AG09309 (cell line): ENCODE measurements around the gene C5orf52.

Experiments
- DNase-seq: peaks from one replicate; pipeline ENCODE4 v3.0.0-alpha.2; 2010; ENCODE audit warnings: low read depth
- H3K4me3 ChIP-seq: 2 replicates; pipeline ENCODE4 v1.5.1; 2011; ENCODE audit warnings: mild to moderate bottlenecking, low read depth, low read length, moderate library complexity; ENCODE audit not compliant: control insufficient read depth
- TF ChIP-seq, protein P1 (sequence below): IDR thresholded peaks from 2 replicates; pipeline ENCODE4 v1.5.1; 2011; ENCODE audit warnings: mild to moderate bottlenecking, low read depth, low read length, inconsistent platforms; ENCODE audit not compliant: insufficient read depth, control insufficient read depth; ENCODE audit errors: missing control alignments

C5orf52 gene

DNA sequence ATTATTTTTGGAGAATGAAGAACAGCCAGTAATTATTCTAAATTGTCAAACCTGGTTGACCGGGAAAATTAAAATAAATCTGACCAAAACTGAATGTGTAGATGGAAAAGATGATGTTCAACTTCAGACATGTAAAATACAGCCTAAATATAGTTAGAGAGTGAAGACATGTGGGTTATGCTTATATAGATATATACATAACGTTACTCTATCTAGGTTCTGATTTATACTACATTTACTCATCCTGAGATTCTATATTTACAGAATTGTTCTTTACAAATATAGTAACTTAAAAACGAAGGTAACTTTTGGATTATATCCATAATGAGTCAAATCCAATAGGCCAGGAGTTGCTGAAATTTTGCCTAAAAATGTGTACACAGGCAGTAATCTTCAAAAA, 39.1 kb downstream of the C5orf52 start:
- TF ChIP-seq, protein P1, sequence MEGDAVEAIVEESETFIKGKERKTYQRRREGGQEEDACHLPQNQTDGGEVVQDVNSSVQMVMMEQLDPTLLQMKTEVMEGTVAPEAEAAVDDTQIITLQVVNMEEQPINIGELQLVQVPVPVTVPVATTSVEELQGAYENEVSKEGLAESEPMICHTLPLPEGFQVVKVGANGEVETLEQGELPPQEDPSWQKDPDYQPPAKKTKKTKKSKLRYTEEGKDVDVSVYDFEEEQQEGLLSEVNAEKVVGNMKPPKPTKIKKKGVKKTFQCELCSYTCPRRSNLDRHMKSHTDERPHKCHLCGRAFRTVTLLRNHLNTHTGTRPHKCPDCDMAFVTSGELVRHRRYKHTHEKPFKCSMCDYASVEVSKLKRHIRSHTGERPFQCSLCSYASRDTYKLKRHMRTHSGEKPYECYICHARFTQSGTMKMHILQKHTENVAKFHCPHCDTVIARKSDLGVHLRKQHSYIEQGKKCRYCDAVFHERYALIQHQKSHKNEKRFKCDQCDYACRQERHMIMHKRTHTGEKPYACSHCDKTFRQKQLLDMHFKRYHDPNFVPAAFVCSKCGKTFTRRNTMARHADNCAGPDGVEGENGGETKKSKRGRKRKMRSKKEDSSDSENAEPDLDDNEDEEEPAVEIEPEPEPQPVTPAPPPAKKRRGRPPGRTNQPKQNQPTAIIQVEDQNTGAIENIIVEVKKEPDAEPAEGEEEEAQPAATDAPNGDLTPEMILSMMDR = no peak
- no peak for DNase-seq
- H3K4me3 ChIP-seq = no peak overlapping the region

DNA sequence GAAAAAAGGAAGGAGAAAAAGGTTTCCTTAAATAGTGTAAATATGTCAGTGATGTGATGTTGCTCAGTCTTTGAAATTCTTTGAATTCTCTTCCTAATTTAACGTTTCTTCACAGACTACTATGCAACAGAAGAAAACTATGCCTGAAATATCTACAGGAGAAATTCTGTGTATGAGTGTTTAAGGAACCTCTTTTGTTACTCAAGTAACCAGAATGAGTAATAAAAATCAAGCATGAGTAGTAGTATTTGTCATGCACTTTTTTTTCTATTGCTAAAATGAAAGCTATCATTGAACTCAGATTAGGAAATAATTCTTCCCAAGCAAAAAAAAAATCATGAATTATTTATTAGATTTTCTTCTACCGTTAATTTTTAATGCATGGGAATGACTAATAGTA, 39.5 kb downstream of the C5orf52 start:
- TF ChIP-seq, protein P1 = no peak
- DNase-seq = peak; percentile 61
- no peak overlapping the region for H3K4me3 ChIP-seq

DNA sequence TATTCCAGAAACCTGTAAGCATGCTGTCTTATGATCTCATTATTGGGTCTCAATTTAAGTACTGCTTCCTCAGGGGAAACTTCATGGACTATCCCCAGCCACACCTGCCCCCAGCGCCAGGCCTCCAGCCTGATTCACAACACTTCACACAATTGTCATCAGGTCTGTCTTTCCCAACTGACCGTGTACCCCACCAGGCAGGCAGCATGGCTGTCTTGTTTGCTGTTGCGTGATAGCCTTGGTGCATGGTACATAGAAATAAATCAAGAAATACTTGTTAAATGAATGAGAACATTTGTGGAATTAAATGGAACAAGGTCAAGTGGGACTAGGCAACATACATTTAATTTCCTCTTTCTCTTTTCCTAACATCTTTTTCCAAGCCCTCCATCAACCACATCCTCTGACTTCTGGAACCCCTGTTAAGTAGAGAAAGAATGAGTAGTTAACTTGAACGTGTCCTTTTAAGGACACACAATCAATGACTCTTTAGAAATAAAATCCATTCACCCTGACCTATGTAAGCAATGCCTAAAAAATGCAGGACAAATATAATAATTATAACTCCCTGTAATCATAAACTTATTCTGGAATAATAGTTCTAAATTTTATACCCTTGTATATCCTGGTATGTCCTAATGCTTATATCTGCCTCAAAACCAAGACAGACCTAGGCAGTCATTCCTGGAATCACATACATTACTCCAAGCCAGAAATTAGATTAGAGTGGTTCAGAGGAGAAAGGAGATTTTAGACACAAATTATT, 42.7 kb downstream of the C5orf52 start:
- no peak overlapping the region for H3K4me3 ChIP-seq
- TF ChIP-seq, protein P1 = no peak
- DNase-seq = no peak

DNA sequence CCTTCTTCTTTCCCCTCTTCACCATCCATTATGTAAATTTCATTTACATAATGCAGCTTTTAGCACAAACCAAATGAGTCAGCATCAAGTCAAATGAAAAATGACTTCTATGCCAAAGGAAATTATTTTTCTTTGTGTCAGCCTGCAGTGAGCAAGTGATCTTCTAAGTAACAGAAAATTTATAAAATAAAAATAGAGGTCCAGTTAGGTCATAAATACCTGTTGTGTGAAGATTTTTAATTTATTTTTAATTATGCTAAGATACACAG, 43.2 kb downstream of the C5orf52 start:
- no peak overlapping the region for H3K4me3 ChIP-seq
- TF ChIP-seq, protein P1 = no peak
- DNase-seq = no peak

DNA sequence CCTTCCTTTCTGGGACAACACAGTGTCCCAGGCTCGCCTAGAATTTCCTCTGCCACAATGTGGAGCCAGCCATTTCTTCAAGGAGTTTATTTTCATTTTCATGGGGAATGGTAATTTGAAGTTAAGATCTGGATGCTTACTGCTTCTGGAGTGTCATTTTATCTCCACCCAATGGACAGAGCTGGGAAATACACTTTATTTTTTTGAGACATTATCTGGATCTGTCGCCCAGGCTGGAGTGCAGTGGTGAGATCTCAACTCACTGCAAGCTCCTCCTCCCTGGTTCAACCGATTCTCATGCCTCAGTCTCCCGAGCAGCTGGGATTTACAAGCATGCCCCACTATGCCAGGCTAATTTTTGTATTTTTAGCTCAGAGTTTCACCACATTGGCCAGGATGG, 47.2 kb downstream of the C5orf52 start:
- TF ChIP-seq, protein P1 = peak; percentile 66
- DNase-seq = peak; percentile 57
- H3K4me3 ChIP-seq = no peak overlapping the region

DNA sequence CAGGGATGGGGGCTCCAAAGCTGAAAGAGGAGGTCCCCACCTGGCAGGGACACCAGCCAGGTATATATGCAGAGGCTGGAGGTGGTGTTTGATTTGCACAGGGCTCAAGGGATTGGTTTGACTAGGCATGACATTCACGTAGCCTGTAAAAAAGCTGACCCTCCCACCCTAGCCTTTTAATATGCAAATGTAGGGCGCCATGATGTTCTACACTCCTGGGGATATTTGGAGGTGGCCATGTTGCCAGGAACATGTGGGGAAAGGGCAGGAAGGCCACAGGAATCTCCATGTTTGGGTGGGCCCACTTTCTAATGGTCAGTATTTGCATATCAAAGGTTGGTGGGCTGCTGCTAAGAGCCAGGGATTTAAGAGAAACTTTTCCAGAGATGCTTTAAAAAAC, 47.9 kb downstream of the C5orf52 start:
- no peak for DNase-seq
- TF ChIP-seq, protein P1 = no peak
- H3K4me3 ChIP-seq = no peak overlapping the region
